ENCODE results near the gene TBX3. TPM values are rescaled to one million over a fixed set of nuclear protein-coding genes. Genes with fewer than 3 reads are reported as not detected.

The TBX3 gene
- total RNA-seq, 2 experiments from 2014 or later = not detected

DNA sequence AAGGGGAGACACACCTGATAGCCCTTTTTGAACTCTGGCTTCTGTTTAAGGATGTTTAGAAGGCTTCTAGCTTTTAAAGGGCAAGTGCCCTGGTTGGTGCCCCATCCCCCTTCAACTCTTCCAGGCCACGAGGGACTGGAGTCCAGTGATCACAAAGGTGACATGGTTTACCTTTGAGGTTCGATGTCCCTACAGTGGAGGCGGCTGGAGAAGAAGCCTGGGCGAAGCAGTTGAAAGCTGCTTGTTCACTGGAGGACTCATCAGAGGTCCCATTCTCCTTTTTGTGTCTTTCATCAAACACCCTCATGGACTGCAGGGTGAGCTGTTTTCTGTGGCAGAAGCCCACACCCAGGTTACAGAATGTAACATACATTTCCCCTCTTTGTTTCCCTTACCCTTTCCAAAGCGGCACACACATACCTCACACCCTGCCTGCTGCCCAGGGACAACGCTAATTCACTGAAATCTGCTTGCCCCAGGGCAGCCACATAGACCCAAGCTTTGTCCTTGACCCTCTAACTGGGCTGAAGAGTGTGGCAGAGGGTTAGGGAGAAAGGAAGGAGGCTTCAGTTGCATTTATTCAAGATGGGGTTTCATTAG lies 7.7 kb downstream of the TBX3 start:
- Mint-ChIP-seq H3K27ac (no peak overlapping the region), H3K4me1 (ENCODE audit: low read depth) (no peaks in the 10 kb centered on the region), H3K9me3 (ENCODE audit: insufficient read depth) (no peaks in the 10 kb centered on the region), H3K4me3 (no peak overlapping the region), H3K36me3 (ENCODE audit: low read depth) (no peaks in the 10 kb centered on the region), H3K27me3 (ENCODE audit: low read depth) (peaks cover 44% of the 10 kb centered on the region)
- ATAC-seq = no peak
- CTCF ChIA-PET = interaction anchor here (0.7 kb wide), 1 partner anchor 14 kb away, joined by 3 read pairs; no protein-coding TSS in a partner anchor
- POLR2A ChIA-PET = no interaction called here
- DNase-seq = no peak

DNA sequence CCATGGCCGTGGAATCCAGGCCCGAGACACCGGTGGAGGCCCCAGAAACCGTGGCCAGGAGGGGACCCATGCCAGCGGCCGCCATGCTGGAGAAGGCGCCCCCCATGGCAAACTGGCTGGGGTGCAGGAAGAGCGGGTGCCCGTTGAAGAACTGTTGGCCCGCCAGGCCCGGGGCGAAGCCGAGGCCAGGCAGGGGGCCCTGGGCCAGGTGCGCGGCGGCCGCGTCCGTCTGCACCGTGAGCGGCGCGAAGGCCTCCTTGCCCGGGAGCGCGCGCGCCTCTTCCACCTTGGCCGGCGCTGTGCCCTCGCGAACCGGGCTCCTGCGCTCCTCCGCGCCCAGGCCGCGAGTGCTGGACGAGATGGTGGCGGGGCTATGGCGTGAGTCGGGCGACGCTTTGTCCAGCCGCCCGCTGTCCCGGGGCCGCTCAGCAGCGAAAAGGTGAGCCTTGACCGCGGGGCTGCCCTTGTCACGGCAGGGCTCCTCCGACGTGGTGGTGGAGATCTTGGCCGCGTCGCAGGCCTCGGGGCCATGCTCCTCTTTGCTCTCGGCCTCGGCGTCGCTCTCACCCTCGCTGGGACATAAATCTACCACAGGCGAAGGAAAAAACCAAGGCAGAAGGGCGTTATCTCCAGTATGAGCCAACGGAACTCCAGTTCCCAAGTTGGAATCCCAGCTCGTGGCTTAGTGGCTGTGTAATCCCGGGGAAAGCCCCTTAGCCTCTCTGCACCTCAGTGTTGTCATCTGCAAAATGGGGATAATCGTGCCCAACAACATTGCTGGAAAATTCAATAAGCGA lies 9.5 kb downstream of the TBX3 start:
- Mint-ChIP-seq H3K4me1 (ENCODE audit: low read depth) (no peaks in the 10 kb centered on the region), H3K4me3 (no peak overlapping the region), H3K9me3 (ENCODE audit: insufficient read depth) (no peaks in the 10 kb centered on the region), H3K27ac (no peak overlapping the region), H3K36me3 (ENCODE audit: low read depth) (no peaks in the 10 kb centered on the region), H3K27me3 (ENCODE audit: low read depth) (peaks cover 45% of the 10 kb centered on the region)
- ChIA-PET CTCF (no interaction called here), POLR2A (no interaction called here)
- DNase-seq = no peak
- no peak for ATAC-seq

DNA sequence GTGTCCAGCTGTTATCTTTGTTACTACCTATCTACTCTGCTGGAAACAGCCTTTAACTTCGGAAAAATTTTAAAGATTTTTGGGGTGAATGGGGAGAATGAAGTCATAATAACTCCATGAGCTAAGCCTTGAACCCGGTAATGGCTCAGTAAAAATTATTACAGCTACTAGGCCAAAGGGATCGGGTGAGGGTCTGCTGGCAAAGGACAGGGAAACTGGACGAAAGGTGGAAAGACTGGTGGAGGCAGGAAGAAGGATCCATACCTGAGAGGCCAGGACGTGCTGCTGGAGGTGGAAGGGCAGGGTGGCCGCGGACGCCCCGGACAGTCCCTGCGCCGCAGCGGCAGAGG lies 10.1 kb downstream of the TBX3 start:
- Mint-ChIP-seq H3K9me3 (ENCODE audit: insufficient read depth) (no peaks in the 10 kb centered on the region), H3K36me3 (ENCODE audit: low read depth) (no peaks in the 10 kb centered on the region), H3K4me1 (ENCODE audit: low read depth) (no peaks in the 10 kb centered on the region), H3K27ac (no peak overlapping the region), H3K27me3 (ENCODE audit: low read depth) (peaks cover 47% of the 10 kb centered on the region), H3K4me3 (no peak overlapping the region)
- no peak for DNase-seq
- ChIA-PET POLR2A (no interaction called here), CTCF (no interaction called here)
- no peak for ATAC-seq

DNA sequence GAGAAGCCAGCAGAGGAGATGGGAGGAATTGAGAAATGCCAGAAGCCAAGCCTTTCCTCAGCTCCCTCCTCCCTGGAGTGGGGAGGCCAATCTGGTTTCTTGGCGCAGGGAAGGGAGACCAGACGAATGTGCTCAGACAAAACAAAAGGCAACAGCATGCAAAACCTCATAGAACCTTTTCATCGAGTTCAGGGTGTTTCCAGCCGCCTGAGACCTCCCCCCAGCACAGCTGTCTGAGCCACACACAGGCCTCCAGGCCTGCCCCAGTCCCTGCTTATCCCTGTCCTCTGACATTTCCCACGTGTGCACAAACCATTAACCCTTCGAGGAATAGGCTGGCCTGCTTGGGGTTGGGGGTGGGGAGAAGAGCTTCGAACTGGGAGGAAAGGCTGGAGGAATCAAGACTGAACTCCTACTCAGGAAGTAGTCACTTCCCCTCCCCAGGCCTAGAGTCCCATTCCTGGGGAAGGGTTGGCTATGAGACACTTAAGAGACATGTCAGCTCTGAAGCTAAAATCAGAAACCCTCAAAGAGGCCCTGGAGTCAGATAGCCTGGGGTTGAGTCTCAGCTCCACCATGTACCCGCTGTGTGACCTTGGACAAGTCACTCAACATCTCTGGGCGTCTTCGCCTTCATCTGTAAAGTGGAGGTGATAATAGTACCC lies 10.7 kb downstream of the TBX3 start:
- peaks cover 49% of the 10 kb centered on the region for H3K27me3 Mint-ChIP-seq (ENCODE audit: low read depth)
- H3K9me3 Mint-ChIP-seq (ENCODE audit: insufficient read depth) = no peaks in the 10 kb centered on the region
- ChIA-PET POLR2A (interaction anchor here (0.6 kb wide), 1 partner anchor 152 kb away, joined by 3 read pairs; no protein-coding TSS in a partner anchor), CTCF (no interaction called here)
- ATAC-seq (no peak), DNase-seq (no peak)
- H3K36me3 Mint-ChIP-seq (ENCODE audit: low read depth) = no peaks in the 10 kb centered on the region
- no peak overlapping the region for H3K4me3 Mint-ChIP-seq
- H3K27ac Mint-ChIP-seq = no peak overlapping the region
- no peaks in the 10 kb centered on the region for H3K4me1 Mint-ChIP-seq (ENCODE audit: low read depth)

DNA sequence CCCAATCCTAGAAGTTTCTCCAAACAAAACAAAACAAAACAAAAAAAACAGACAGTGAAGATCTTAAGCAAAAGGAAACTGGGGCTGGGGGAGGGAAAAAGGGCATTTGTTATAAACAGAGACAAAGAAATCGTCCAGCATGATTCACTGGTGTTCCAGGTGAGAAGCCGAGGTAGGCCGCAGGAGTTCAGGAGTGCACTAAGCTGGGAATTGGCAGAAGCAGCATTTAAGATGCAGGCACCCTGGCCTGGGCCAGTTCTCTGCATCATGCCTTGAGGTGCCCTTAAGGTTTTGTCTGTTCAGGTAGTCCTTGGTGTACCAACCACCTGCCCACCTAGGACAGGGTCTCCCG lies 11.2 kb downstream of the TBX3 start:
- Mint-ChIP-seq H3K27me3 (ENCODE audit: low read depth) (peaks cover 53% of the 10 kb centered on the region), H3K9me3 (ENCODE audit: insufficient read depth) (no peaks in the 10 kb centered on the region), H3K4me3 (no peak overlapping the region), H3K27ac (no peak overlapping the region), H3K36me3 (ENCODE audit: low read depth) (no peaks in the 10 kb centered on the region), H3K4me1 (ENCODE audit: low read depth) (peaks cover 5% of the 10 kb centered on the region)
- no peak for DNase-seq
- ChIA-PET CTCF (no interaction called here), POLR2A (no interaction called here)
- no peak for ATAC-seq

DNA sequence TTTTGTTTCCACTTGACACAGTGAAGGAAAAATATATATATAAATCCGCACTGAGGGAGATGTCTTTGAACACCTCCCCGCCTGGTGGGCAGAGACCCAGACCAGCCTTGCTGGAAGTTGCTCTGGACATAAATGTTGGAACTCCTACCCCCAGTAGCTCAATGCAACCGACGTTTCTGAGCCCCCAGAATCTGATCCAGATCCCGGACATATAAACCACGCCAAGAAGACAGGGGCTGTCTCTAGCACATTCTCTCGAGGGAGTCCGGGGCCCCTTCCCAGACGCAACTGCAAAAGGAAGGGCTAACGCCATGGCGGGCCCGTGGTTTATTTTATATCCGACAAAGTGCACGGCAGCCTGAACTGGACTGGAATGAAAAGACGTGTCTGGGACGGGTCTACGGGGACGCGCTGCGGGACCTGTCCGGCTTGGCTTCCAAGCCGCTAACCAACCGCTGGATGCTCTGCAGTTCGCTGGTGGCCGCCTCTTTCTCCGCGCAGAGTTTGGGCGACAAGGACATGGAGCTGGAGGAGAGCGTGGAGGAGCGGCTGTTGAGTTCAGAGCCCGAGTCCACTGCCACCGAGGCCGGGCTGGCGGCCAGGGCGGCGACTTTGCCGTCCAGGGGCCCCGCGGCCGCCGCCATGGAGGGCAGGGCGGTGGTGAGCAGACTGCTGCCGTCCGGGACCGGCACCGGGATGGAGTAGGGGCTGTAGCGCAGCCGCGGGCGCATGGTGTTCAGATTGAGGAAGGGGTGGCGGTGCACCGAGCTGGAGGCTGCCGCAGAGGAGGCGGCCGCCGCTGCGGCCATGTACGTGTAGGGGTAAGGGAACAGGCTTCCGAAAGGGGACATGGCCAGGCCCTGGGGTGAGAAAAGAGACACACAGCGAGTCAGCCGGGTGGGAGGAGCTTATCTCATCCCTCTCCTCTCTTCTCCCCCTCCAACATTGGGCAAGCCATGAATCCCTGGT lies 12.2 kb downstream of the TBX3 start:
- no peak overlapping the region for H3K4me3 Mint-ChIP-seq
- no peak overlapping the region for H3K27ac Mint-ChIP-seq
- DNase-seq (no peak), ATAC-seq (no peak)
- H3K36me3 Mint-ChIP-seq (ENCODE audit: low read depth) = no peaks in the 10 kb centered on the region
- H3K27me3 Mint-ChIP-seq (ENCODE audit: low read depth) = peaks cover 62% of the 10 kb centered on the region
- no peaks in the 10 kb centered on the region for H3K9me3 Mint-ChIP-seq (ENCODE audit: insufficient read depth)
- POLR2A ChIA-PET = interaction anchor here (0.6 kb wide), 1 partner anchor 234 kb away, joined by 3 read pairs; no protein-coding TSS in a partner anchor
- peaks cover 6% of the 10 kb centered on the region for H3K4me1 Mint-ChIP-seq (ENCODE audit: low read depth)
- CTCF ChIA-PET = no interaction called here

DNA sequence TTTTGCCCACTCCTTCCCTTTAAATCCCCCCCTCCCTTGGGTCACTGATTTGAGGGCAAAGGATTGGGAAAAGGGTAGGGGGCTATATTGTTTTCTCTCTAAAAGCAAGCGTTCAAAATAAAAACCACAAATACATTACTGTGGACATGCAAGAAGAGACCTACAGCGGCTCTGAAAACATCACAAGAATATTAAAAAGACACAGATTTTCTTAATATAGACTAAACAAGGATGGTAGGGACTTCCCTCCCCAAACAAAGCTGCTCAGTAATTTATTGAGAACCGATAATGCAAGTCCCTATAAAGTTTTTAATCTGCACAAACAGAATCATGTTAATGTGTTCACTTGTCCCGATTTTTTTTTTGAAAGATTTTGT lies 12.9 kb downstream of the TBX3 start:
- Mint-ChIP-seq H3K9me3 (ENCODE audit: insufficient read depth) (no peaks in the 10 kb centered on the region), H3K4me1 (ENCODE audit: low read depth) (peaks cover 6% of the 10 kb centered on the region), H3K27ac (no peak overlapping the region), H3K36me3 (ENCODE audit: low read depth) (no peaks in the 10 kb centered on the region), H3K4me3 (no peak overlapping the region), H3K27me3 (ENCODE audit: low read depth) (peaks cover 66% of the 10 kb centered on the region)
- ATAC-seq (no peak), DNase-seq (no peak)
- ChIA-PET POLR2A (no interaction called here), CTCF (no interaction called here)

DNA sequence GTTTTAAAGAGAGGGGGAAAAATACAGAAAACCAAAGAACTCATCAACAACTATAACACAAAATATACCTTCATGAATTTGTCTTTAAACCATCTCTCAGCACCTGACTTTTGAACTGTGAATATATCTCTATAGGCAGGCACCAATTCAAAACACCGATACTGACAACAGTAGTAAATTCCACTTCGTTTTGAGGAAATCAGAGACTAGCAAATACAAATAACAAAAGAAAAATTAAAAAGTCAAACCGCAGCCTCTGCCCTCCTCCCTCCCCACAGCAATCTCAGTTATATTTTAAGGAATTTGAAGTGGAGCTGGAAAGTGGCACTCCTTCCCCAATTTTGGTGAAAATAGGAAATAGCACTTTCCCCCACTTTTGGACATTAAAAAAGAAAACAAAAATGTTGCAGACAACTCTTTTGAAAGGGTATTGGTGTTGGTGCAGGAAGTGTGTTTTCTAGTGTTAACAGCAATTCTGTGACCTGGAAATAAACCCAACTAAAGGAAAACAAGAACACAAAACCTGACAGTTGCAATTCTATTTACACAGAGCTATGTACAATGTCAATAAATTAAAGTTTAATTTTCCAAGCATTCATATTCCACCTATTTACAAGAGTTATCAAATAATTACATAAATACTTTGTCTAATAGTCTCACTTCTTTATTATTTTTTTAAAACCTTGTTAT lies 13.5 kb downstream of the TBX3 start:
- Mint-ChIP-seq H3K36me3 (ENCODE audit: low read depth) (no peaks in the 10 kb centered on the region), H3K9me3 (ENCODE audit: insufficient read depth) (no peaks in the 10 kb centered on the region), H3K4me3 (no peak overlapping the region), H3K27ac (no peak overlapping the region), H3K27me3 (ENCODE audit: low read depth) (peaks cover 68% of the 10 kb centered on the region), H3K4me1 (ENCODE audit: low read depth) (peaks cover 6% of the 10 kb centered on the region)
- DNase-seq (no peak), ATAC-seq (no peak)
- ChIA-PET POLR2A (no interaction called here), CTCF (no interaction called here)

DNA sequence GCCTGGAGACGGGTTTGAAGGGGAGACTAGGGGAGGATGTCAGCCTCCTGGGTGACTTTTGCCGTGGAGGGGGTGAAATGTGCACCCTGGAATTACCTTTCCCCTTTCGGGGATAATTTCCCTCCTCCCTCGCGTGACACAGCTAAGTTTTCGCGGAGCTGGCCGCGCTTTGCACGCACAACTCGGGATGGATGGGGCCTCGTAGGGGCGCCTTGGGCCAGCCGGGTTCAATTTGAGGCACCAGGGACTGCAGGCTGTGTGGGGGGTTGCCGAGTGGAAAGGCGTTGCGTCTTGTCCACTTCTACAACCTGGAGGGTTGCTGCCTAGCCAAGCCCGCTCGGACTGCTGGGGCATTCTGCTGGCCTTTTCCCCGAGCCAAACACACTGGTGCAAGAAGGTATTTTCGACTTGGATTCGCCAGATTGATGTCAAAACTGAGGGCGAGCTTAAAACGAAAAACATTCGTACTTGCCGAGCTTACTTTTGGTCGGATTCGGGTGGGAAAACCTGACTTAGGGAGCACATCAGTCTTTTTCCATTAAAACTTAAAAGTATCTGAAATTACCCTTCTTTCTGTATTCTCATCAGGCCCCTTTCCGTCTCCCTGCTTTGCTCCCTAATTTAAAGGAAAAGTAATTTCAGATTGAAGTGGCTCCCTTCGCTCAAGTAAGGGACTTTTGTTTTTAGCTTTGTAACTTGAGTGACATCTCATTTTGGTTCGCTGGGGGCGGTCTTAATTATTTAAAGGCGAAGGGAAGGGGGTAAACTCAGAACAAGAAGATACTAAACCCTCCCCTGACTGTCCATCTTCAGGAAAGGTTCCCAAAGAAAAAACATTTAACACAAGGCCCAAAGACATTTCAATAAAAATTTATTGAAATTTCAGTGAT lies 14.3 kb downstream of the TBX3 start:
- Mint-ChIP-seq H3K4me3 (no peak overlapping the region), H3K27ac (no peak overlapping the region), H3K27me3 (ENCODE audit: low read depth) (peaks cover 70% of the 10 kb centered on the region), H3K4me1 (ENCODE audit: low read depth) (peaks cover 6% of the 10 kb centered on the region), H3K36me3 (ENCODE audit: low read depth) (no peaks in the 10 kb centered on the region), H3K9me3 (ENCODE audit: insufficient read depth) (no peaks in the 10 kb centered on the region)
- ATAC-seq = no peak
- ChIA-PET POLR2A (no interaction called here), CTCF (no interaction called here)
- DNase-seq = no peak

DNA sequence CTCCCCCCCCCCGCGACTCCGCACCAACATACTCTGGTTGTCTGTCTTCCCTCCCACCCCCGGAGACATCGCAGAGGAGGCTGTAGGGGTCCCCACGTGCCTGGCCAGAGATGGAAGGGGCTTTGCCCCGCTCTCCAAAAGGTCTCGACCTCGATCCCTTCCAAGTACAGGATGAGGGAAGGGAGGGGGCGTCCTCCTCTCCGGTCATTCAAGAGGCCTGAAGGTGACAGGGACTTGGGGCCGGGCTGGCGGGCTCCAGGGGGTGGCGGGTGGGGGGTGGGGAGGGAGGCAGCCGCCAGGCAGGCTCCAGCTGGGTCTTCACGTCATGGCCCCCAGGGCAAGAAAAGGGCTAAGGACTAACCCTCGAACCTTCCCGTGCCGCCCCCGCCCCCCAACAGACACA lies 15.1 kb downstream of the TBX3 start:
- H3K27me3 Mint-ChIP-seq (ENCODE audit: low read depth) = peaks cover 76% of the 10 kb centered on the region
- ChIA-PET POLR2A (no interaction called here), CTCF (no interaction called here)
- H3K27ac Mint-ChIP-seq = no peak overlapping the region
- H3K4me1 Mint-ChIP-seq (ENCODE audit: low read depth) = peaks cover 6% of the 10 kb centered on the region
- DNase-seq = no peak
- no peaks in the 10 kb centered on the region for H3K36me3 Mint-ChIP-seq (ENCODE audit: low read depth)
- no peak overlapping the region for H3K4me3 Mint-ChIP-seq
- ATAC-seq = no peak
- no peaks in the 10 kb centered on the region for H3K9me3 Mint-ChIP-seq (ENCODE audit: insufficient read depth)

Data from activated CD8-positive, alpha-beta T cell treated with anti-CD3 and anti-CD28 coated beads, Interleukin-2, amount 10 ng/mL, durations not matched to agents 7 days and 5 days (primary cell).